Purkinje cell (primary cell): ENCODE results near the gene ACRV1. TPM values are rescaled to one million over a fixed set of nuclear protein-coding genes. Genes with fewer than 3 reads are reported as not detected.

ENCODE experiments used
- polyA plus RNA-seq: library from polyadenylated mRNA; unstranded; fragments of >200 nt; fragmentation: Nextera tagmentation; gene quantifications from 2 replicates; pipeline ENCODE4 v1.2.1, GENCODE V29; 2014

The ACRV1 gene, protein sequence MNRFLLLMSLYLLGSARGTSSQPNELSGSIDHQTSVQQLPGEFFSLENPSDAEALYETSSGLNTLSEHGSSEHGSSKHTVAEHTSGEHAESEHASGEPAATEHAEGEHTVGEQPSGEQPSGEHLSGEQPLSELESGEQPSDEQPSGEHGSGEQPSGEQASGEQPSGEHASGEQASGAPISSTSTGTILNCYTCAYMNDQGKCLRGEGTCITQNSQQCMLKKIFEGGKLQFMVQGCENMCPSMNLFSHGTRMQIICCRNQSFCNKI
- 0.56 and 2.2 TPM in 2 replicates for polyA plus RNA-seq

GRCh38 chr11:125680747-125681146, at the start of gene ACRV1:
Gene ACRV1 (minus strand): TSS chr11:125680847. CDS start chr11:125680780, 67 bp downstream.

GRCh38 chr11:125624756-125625213, 55.9 kb downstream of the ACRV1 start, which contains the start of gene CHEK1:
Gene CHEK1 (plus strand): TSS chr11:125625163. CDS start chr11:125626769, 1,606 bp downstream.

Other genes with a start within 250 kb of the ACRV1 start
- gene FEZ1, start 184.6 kb downstream of the ACRV1 start, polyA plus RNA-seq: 148 and 164 TPM in 2 replicates
- 25.6 and 40.4 TPM in 2 replicates for gene EI24, start 111.4 kb downstream of the ACRV1 start, polyA plus RNA-seq
- 38.0 and 48.2 TPM in 2 replicates for gene STT3A, start 88.0 kb downstream of the ACRV1 start, polyA plus RNA-seq
- gene CHEK1, start 55.7 kb downstream of the ACRV1 start, polyA plus RNA-seq: 1.5 TPM in 1 of 2 replicates, not detected in the other
- gene PATE1, start 65.4 kb upstream of the ACRV1 start, polyA plus RNA-seq: not detected in 2 replicates
- gene PATE2, start 98.0 kb upstream of the ACRV1 start, polyA plus RNA-seq: not detected in 2 replicates
- not detected in 2 replicates for gene PATE3, start 107.3 kb upstream of the ACRV1 start, polyA plus RNA-seq
- gene PATE4, start 152.5 kb upstream of the ACRV1 start, polyA plus RNA-seq: not detected in 2 replicates
- gene HYLS1, start 206.8 kb upstream of the ACRV1 start, polyA plus RNA-seq: 12.5 and 15.8 TPM in 2 replicates
- gene PUS3, start 222.4 kb upstream of the ACRV1 start, polyA plus RNA-seq: 25.6 and 41.9 TPM in 2 replicates
- 58.7 and 59.3 TPM in 2 replicates for gene DDX25, start 223.7 kb upstream of the ACRV1 start, polyA plus RNA-seq